Measurements from ENCODE around the gene CELSR2. TPM values are rescaled to one million over a fixed set of nuclear protein-coding genes. Genes with fewer than 3 reads are reported as not detected.
A peak's percentile ranks its signal among the peaks of the same experiment; 100 is the strongest.

Gene CELSR2
- total and polyA plus RNA-seq, 2 experiments from 2014 or later: 6.1 to 12.9 TPM

GRCh38 chr1:109275706-109276345 lies 26.5 kb downstream of the CELSR2 start:
- no peak overlapping the region for H3K27ac ChIP-seq
- H3K9me3 ChIP-seq (ENCODE audit: low read depth): no peaks in the 10 kb centered on the region
- no peak for TF ChIP-seq CTCF (IDR thresholded peaks at IDR 0.05; ENCODE audit: low read depth, low read length)
- H3K4me1 ChIP-seq (ENCODE audit: low read depth): peaks cover 8% of the 10 kb centered on the region
- no peaks in the 10 kb centered on the region for H3K27me3 ChIP-seq
- H3K36me3 ChIP-seq: no peaks in the 10 kb centered on the region
- no peak for DNase-seq (ENCODE audit: low read depth in 1 of 2, low spot score in 1 of 2)
- H3K4me3 ChIP-seq: no peak overlapping the region

DNA sequence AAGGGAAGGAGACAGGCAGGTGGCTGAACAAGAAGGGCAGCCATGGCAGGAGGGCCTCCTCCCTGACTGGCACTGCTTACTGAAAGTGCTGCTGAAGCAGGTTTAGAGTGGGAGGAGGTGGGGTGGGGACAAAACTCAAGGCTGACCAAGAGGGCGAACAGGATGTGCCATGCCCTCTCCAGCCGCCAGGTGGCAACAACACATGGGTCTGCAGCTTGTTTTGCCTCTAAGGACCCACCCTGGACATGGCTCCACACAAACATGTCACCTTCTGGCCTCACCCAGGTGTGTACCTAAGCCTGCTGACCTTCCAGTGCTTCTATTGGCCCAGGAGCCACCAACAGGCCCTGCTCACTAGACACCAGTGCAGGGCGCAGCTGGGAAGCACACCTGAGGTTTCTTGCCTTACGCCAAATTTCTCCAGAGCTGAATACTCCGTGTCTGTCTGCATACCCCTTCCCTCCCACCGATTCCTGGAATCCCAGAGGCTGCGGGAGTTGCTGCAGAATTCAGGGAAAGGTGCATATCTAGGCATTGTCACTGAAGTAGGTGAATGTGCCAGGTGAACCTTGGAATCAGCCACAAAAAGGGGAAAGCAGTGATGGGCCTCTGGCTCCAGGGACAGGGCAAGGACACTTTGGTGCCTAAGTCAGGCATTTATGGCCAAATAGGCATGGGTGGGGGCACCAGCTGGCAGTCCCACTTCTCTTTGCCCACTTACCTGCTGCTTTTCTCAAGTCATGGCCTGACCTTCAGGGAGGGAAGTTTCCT lies 28.3 kb downstream of the CELSR2 start:
- no peaks in the 10 kb centered on the region for H3K9me3 ChIP-seq (ENCODE audit: low read depth)
- peaks cover 8% of the 10 kb centered on the region for H3K4me1 ChIP-seq (ENCODE audit: low read depth)
- peak; percentile 94 for TF ChIP-seq CTCF (IDR thresholded peaks at IDR 0.05; ENCODE audit: low read depth, low read length)
- H3K4me3 ChIP-seq: no peak overlapping the region
- no peak overlapping the region for H3K27ac ChIP-seq
- peak; percentile 75 to 78 for DNase-seq (ENCODE audit: low read depth in 1 of 2, low spot score in 1 of 2)
- no peaks in the 10 kb centered on the region for H3K36me3 ChIP-seq
- no peaks in the 10 kb centered on the region for H3K27me3 ChIP-seq

GRCh38 chr1:109279615-109280278 lies 30.4 kb downstream of the CELSR2 start:
- H3K36me3 ChIP-seq: no peaks in the 10 kb centered on the region
- DNase-seq (ENCODE audit: low read depth in 1 of 2, low spot score in 1 of 2): peak in 1 of 2 donors; percentile 40
- peaks cover 12% of the 10 kb centered on the region for H3K4me1 ChIP-seq (ENCODE audit: low read depth)
- no peaks in the 10 kb centered on the region for H3K9me3 ChIP-seq (ENCODE audit: low read depth)
- no peak overlapping the region for H3K27ac ChIP-seq
- H3K27me3 ChIP-seq: no peaks in the 10 kb centered on the region
- no peak for TF ChIP-seq CTCF (IDR thresholded peaks at IDR 0.05; ENCODE audit: low read depth, low read length)
- H3K4me3 ChIP-seq: no peak overlapping the region

GRCh38 chr1:109280862-109281261 lies 31.5 kb downstream of the CELSR2 start:
- TF ChIP-seq CTCF (IDR thresholded peaks at IDR 0.05; ENCODE audit: low read depth, low read length): no peak
- Histone ChIP-seq H3K9me3 (ENCODE audit: low read depth) (no peaks in the 10 kb centered on the region), H3K36me3 (no peaks in the 10 kb centered on the region), H3K4me1 (ENCODE audit: low read depth) (peaks cover 6% of the 10 kb centered on the region), H3K4me3 (no peak overlapping the region), H3K27ac (no peak overlapping the region), H3K27me3 (no peaks in the 10 kb centered on the region)
- no peak for DNase-seq (ENCODE audit: low read depth in 1 of 2, low spot score in 1 of 2)

DNA sequence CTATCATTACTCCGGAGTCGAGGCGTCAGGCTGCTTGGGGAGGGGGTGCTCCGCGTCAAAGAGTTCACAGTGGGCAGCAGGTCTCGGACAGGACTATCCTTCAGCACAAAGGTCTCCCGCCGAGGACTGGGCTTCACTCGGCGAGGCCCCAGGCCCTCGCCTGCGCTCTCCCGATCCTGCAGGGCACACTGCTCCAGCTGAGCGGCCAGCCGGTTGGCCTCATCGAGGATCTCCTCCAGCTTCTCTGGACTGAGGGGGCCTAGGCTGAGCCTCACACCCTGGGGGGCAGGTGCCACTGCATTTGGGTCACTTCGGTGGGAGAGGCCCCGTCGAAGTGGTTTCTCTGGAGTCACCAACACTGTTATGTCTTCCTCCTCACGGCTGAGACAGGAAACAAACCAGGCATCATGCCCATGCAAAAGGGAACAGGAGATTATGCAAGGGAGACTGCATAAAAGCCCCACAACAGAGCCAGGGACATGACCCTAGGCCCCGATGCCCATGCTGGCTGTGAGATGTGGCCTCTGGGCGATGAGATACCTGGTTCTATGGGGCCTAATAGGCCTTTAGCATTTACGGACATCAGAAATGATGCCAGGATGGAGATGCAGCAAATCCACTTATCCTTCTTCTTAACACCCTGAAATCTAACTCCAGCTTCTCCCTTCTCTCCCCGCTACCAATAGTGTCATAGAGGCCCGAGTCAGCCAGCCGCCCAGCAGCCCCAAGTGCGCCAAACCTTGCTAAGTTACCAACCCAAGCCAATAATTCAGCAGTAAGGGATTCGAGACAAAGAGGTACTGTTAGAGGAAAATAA lies 32.5 kb downstream of the CELSR2 start:
- H3K4me1 ChIP-seq (ENCODE audit: low read depth): peaks cover 6% of the 10 kb centered on the region
- H3K27ac ChIP-seq: no peak overlapping the region
- H3K36me3 ChIP-seq: no peaks in the 10 kb centered on the region
- peak in 1 of 2 donors; percentile 41 for DNase-seq (ENCODE audit: low read depth in 1 of 2, low spot score in 1 of 2)
- H3K9me3 ChIP-seq (ENCODE audit: low read depth): no peaks in the 10 kb centered on the region
- H3K4me3 ChIP-seq: peak overlapping the region; percentile 52
- no peak for TF ChIP-seq CTCF (IDR thresholded peaks at IDR 0.05; ENCODE audit: low read depth, low read length)
- no peaks in the 10 kb centered on the region for H3K27me3 ChIP-seq

All from cardiac muscle cell (in vitro differentiated cells and primary cell).